Thyroid gland (tissue), 4 donors: Measurements from ENCODE around the gene C2orf49.

Experiments used
- CTCF ChIP-seq, 6 experiments: fragments of 200-600 bp in 3 of 6; fragments of 450-650 bp in 3 of 6; sonication (generic) in 3 of 6; IDR thresholded peaks; one replicate each; pipeline ENCODE4 v1.5.1; 2016 to 2019; ENCODE audit warnings: antibody characterized with exemption in 6 of 6, mild to moderate bottlenecking in 2 of 6, inconsistent platforms in 1 of 6, moderate library complexity in 1 of 6
- POLR2A ChIP-seq, 2 donors: fragments of 450-650 bp; IDR thresholded peaks; one replicate each; pipeline ENCODE4 v1.6.1; 2017; ENCODE audit warnings: antibody characterized with exemption in 2 of 2, mild to moderate bottlenecking in 2 of 2, moderate library complexity in 1 of 2

DNA sequence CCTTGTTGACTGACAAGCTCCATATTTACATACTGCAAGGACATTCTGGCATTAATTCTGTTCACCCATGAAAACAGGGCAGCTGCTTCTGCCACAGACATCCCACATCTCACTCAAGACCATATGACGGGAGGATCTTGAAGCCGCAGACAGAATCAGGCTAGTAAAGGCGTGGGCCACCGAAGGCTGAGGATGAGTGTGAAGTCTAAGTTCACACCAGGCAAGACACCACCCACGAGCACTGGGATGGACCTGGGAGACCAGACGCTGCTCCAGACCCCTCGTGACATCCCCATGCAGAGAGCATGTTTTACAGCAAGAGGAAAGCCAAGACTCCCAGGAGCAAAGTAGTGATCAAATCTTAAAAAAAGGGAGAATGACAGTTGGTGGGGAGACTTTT, 58.4 kb downstream of the C2orf49 start:
- TF ChIP-seq CTCF (IDR thresholded peaks at IDR 0.05) = no peak
- no peak for TF ChIP-seq POLR2A (IDR thresholded peaks at IDR 0.05)
